HG03095 (cell line): ENCODE results near the gene ARPIN.
"Not testable (repeated sequence)": the region's sequence is repeated elsewhere in the genome, so short reads cannot be mapped to it uniquely, and the experiment has no call there.

Experiments used
- ATAC-seq: cut with Tn5 transposase; IDR thresholded peaks from one replicate; pipeline ENCODE4 v1.9.1; 2021; ENCODE audit warnings: moderate library complexity; ENCODE audit not compliant: unreplicated experiment

Gene ARPIN

GRCh38 chr15:89880727-89881126, 32.0 kb downstream of the ARPIN start:
- no peak for ATAC-seq

GRCh38 chr15:89878323-89878722, 34.4 kb downstream of the ARPIN start:
- ATAC-seq: no peak

- no peak for ATAC-seq
These were observed 35.7 kb downstream of the ARPIN start for GRCh38 chr15:89877083-89877425.

- no peak for ATAC-seq
These were observed 36.2 kb downstream of the ARPIN start for GRCh38 chr15:89876396-89877082.

GRCh38 chr15:89875741-89876140, 37.0 kb downstream of the ARPIN start:
- ATAC-seq: no peak

- peak; percentile 87 for ATAC-seq
These were observed 37.7 kb downstream of the ARPIN start for GRCh38 chr15:89874926-89875564.

GRCh38 chr15:89870688-89871288, 42.0 kb downstream of the ARPIN start:
- no peak for ATAC-seq

- ATAC-seq: no peak
These were observed 42.7 kb downstream of the ARPIN start for GRCh38 chr15:89870006-89870405.

- ATAC-seq: not testable (repeated sequence)
These were observed 43.3 kb downstream of the ARPIN start for GRCh38 chr15:89869490-89869889.

- no peak for ATAC-seq
These were observed 47.6 kb downstream of the ARPIN start for GRCh38 chr15:89864958-89865739.

- no peak for ATAC-seq
These were observed 48.8 kb downstream of the ARPIN start for GRCh38 chr15:89863918-89864317.

GRCh38 chr15:89860891-89861290, 51.9 kb downstream of the ARPIN start:
- ATAC-seq: no peak

GRCh38 chr15:89860431-89860830, 52.3 kb downstream of the ARPIN start:
- ATAC-seq: no peak

GRCh38 chr15:89858661-89859458, 53.9 kb downstream of the ARPIN start:
- no peak for ATAC-seq

- ATAC-seq: no peak
These were observed 55.1 kb downstream of the ARPIN start for GRCh38 chr15:89857673-89858072.

- no peak for ATAC-seq
These were observed 56.8 kb downstream of the ARPIN start for GRCh38 chr15:89855948-89856347.

- not testable (repeated sequence) for ATAC-seq
These were observed 57.9 kb downstream of the ARPIN start for GRCh38 chr15:89854863-89855262.

- ATAC-seq: no peak
These were observed 60.3 kb downstream of the ARPIN start for GRCh38 chr15:89852342-89852995.

- peak; percentile 64 for ATAC-seq
These were observed 60.9 kb downstream of the ARPIN start for GRCh38 chr15:89851673-89852341.

GRCh38 chr15:89848970-89849292, 63.8 kb downstream of the ARPIN start:
- ATAC-seq: no peak
